WI38 (cell line): Measurements from ENCODE around the gene SLC50A1.

Experiments used
- H3K4me3 ChIP-seq: 2 replicates; pipeline ENCODE4 v1.5.1; 2011; ENCODE audit warnings: low read depth, mild to moderate bottlenecking, control low read depth, low read length
- CTCF ChIP-seq: IDR thresholded peaks from 2 replicates; pipeline ENCODE4 v1.5.1; 2012; ENCODE audit warnings: low read depth, mild to moderate bottlenecking, control low read depth, low read length

SLC50A1 gene

GRCh38 chr1:155120253-155120652 lies 15.4 kb upstream of the SLC50A1 start:
- TF ChIP-seq CTCF: no peak
- H3K4me3 ChIP-seq: no peak overlapping the region

- H3K4me3 ChIP-seq: no peak overlapping the region
- TF ChIP-seq CTCF: no peak
Observed at GRCh38 chr1:155121249-155121648, 14.4 kb upstream of the SLC50A1 start.

GRCh38 chr1:155122308-155122707 lies 13.3 kb upstream of the SLC50A1 start:
- no peak for TF ChIP-seq CTCF
- H3K4me3 ChIP-seq: no peak overlapping the region

- no peak overlapping the region for H3K4me3 ChIP-seq
- no peak for TF ChIP-seq CTCF
Observed at GRCh38 chr1:155123801-155124200, 11.9 kb upstream of the SLC50A1 start.

- no peak for TF ChIP-seq CTCF
- H3K4me3 ChIP-seq: no peak overlapping the region
Observed at GRCh38 chr1:155124503-155125463, 10.9 kb upstream of the SLC50A1 start.

GRCh38 chr1:155125511-155125945 lies 10.1 kb upstream of the SLC50A1 start:
- TF ChIP-seq CTCF: no peak
- H3K4me3 ChIP-seq: no peak overlapping the region

- no peak overlapping the region for H3K4me3 ChIP-seq
- TF ChIP-seq CTCF: no peak
Observed at GRCh38 chr1:155125946-155126555, 9.6 kb upstream of the SLC50A1 start.
